Astrocyte (in vitro differentiated cells and primary cell): ENCODE data around the gene CBX8. TPM values are rescaled to one million over a fixed set of nuclear protein-coding genes. Genes with fewer than 3 reads are reported as not detected.

Experiments used
- DNase-seq: peaks from one replicate; pipeline ENCODE4 v3.0.0-alpha.2; 2010; ENCODE audit warnings: low read depth
- FAIRE-seq: peaks from 2 replicates; lab custom pipeline; 2011; peaks lifted over from hg19 to GRCh38; lab: Jason Lieb, UNC
- H2AFZ ChIP-seq: 2 replicates; pipeline ENCODE4 v1.6.0; 2012; ENCODE audit warnings: low read depth, low read length, inconsistent platforms
- H3K27ac ChIP-seq: 2 replicates; pipeline ENCODE4 v1.5.1; 2011; ENCODE audit warnings: low read depth, low read length, inconsistent platforms
- H3K27me3 ChIP-seq: 2 replicates; pipeline ENCODE4 v1.6.0; 2011; ENCODE audit warnings: low read length, inconsistent platforms; ENCODE audit not compliant: insufficient read depth
- H3K36me3 ChIP-seq: 2 replicates; pipeline ENCODE4 v1.5.1; 2011; ENCODE audit warnings: low read length, inconsistent platforms; ENCODE audit not compliant: insufficient read depth
- H3K4me1 ChIP-seq: 2 replicates; pipeline ENCODE4 v1.5.1; 2011; ENCODE audit warnings: low read length, inconsistent platforms; ENCODE audit not compliant: insufficient read depth
- H3K4me2 ChIP-seq: 2 replicates; pipeline ENCODE4 v1.6.0; 2012; ENCODE audit warnings: low read length, inconsistent platforms
- H3K4me3 ChIP-seq: 2 replicates; pipeline ENCODE4 v1.5.1; 2011; ENCODE audit warnings: low read depth, mild to moderate bottlenecking, low read length, inconsistent platforms; ENCODE audit not compliant: insufficient read depth
- H3K79me2 ChIP-seq: 2 replicates; pipeline ENCODE4 v1.6.0; 2012; ENCODE audit warnings: mild to moderate bottlenecking, low read length, inconsistent platforms; ENCODE audit not compliant: insufficient read depth
- H3K9ac ChIP-seq: 2 replicates; pipeline ENCODE4 v1.6.0; 2012; ENCODE audit warnings: mild to moderate bottlenecking, low read length, inconsistent platforms
- H3K9me3 ChIP-seq: 2 replicates; pipeline ENCODE4 v1.5.1; 2012; ENCODE audit warnings: low read depth, mild to moderate bottlenecking, low read length, inconsistent platforms; ENCODE audit not compliant: insufficient read depth
- H4K20me1 ChIP-seq: 2 replicates; pipeline ENCODE4 v1.6.0; 2012; ENCODE audit warnings: low read length, inconsistent platforms; ENCODE audit not compliant: insufficient read depth
- H3K27ac Mint-ChIP-seq: one replicate; pipeline ENCODE4 v1.8.0; 2021; ENCODE audit warnings: mild to moderate bottlenecking, mixed read lengths; ENCODE audit not compliant: unreplicated experiment
- H3K27me3 Mint-ChIP-seq: one replicate; pipeline ENCODE4 v1.8.0; 2021; ENCODE audit warnings: low read depth, mixed read lengths; ENCODE audit not compliant: unreplicated experiment
- H3K36me3 Mint-ChIP-seq: one replicate; pipeline ENCODE4 v1.8.0; 2021; ENCODE audit warnings: low read depth, mixed read lengths; ENCODE audit not compliant: unreplicated experiment
- H3K4me1 Mint-ChIP-seq: one replicate; pipeline ENCODE4 v1.8.0; 2021; ENCODE audit warnings: low read depth, mixed read lengths; ENCODE audit not compliant: unreplicated experiment
- H3K4me3 Mint-ChIP-seq: one replicate; pipeline ENCODE4 v1.8.0; 2021; ENCODE audit warnings: mild to moderate bottlenecking, moderate library complexity, mixed read lengths; ENCODE audit not compliant: unreplicated experiment
- H3K9me3 Mint-ChIP-seq: one replicate; pipeline ENCODE4 v1.8.0; 2021; ENCODE audit warnings: mild to moderate bottlenecking, mixed read lengths; ENCODE audit not compliant: unreplicated experiment
- EZH2 ChIP-seq: IDR thresholded peaks from 2 replicates; pipeline ENCODE4 v1.6.1; 2012; ENCODE audit warnings: mild to moderate bottlenecking, low read length, inconsistent platforms; ENCODE audit not compliant: insufficient read depth
- total RNA-seq: library from RNA; stranded (reverse); gene quantifications from 2 replicates; pipeline ENCODE4 v1.2.1, GENCODE V29; 2021
- TF ChIP-seq, protein P1 (sequence below): IDR thresholded peaks from 2 replicates; pipeline ENCODE4 v1.5.1; 2011; ENCODE audit warnings: low read depth, mild to moderate bottlenecking, inconsistent platforms, low read length, moderate library complexity; ENCODE audit not compliant: insufficient read depth

CBX8 gene
- total RNA-seq, 1 donor from 2014 or later: 3.4 TPM

- Histone ChIP-seq H3K4me2 (no peak overlapping the region), H3K27me3 (peaks cover 4% of the 10 kb centered on the region), H4K20me1 (peaks cover 13% of the 10 kb centered on the region), H3K79me2 (no peaks in the 10 kb centered on the region), H3K4me1 (peaks cover 11% of the 10 kb centered on the region), H2AFZ (no peak overlapping the region), H3K9ac (no peak overlapping the region), H3K9me3 (no peaks in the 10 kb centered on the region), H3K36me3 (peaks cover 3% of the 10 kb centered on the region), H3K4me3 (no peak overlapping the region), H3K27ac (no peak overlapping the region)
- H3K36me3 Mint-ChIP-seq: peaks cover 21% of the 10 kb centered on the region
- peaks cover 46% of the 10 kb centered on the region for H3K27me3 Mint-ChIP-seq
- FAIRE-seq (no peak), DNase-seq (no peak)
- no peaks in the 10 kb centered on the region for H3K9me3 Mint-ChIP-seq
- peaks cover 2% of the 10 kb centered on the region for H3K4me1 Mint-ChIP-seq
- no peak overlapping the region for H3K27ac Mint-ChIP-seq
- no peak overlapping the region for H3K4me3 Mint-ChIP-seq
- TF ChIP-seq, protein P1, sequence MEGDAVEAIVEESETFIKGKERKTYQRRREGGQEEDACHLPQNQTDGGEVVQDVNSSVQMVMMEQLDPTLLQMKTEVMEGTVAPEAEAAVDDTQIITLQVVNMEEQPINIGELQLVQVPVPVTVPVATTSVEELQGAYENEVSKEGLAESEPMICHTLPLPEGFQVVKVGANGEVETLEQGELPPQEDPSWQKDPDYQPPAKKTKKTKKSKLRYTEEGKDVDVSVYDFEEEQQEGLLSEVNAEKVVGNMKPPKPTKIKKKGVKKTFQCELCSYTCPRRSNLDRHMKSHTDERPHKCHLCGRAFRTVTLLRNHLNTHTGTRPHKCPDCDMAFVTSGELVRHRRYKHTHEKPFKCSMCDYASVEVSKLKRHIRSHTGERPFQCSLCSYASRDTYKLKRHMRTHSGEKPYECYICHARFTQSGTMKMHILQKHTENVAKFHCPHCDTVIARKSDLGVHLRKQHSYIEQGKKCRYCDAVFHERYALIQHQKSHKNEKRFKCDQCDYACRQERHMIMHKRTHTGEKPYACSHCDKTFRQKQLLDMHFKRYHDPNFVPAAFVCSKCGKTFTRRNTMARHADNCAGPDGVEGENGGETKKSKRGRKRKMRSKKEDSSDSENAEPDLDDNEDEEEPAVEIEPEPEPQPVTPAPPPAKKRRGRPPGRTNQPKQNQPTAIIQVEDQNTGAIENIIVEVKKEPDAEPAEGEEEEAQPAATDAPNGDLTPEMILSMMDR: no peak
- no peak for TF ChIP-seq EZH2
These were observed 14.9 kb downstream of the CBX8 start for GRCh38 chr17:79781736-79782575.

DNA sequence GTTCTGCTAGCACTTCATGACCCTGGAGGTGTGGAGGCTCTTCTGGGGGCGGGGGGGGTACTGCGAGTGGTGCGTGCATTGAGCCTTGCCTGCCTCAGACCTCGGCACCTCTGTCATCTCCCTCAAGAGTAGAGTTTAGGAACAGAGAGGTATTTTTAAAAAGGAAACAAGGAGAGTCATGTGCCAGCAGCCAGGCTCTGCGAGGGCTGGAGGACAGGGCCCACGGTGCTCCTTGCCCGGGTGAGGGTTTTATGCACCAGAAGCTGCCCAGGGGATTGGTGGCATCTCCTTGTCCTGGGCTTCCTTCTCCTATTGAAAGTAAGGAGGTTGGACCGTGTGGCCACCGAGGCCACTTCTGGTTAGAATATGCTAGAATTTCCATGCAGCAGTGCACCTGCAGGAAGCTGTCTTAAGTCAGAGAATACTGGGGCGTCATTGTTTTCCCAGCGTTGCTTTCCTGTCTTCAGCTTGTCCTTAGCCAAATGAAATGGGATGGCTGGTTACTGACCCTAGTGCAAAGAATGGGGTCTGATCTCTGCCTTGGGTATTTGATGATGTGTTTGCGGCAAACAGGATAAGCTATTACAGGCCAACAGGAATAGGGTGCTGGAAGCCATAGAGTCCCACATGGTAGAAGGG, 15.7 kb downstream of the CBX8 start:
- Histone ChIP-seq H3K27ac (no peak overlapping the region), H4K20me1 (peaks cover 13% of the 10 kb centered on the region), H3K79me2 (no peaks in the 10 kb centered on the region), H2AFZ (no peak overlapping the region), H3K27me3 (peaks cover 12% of the 10 kb centered on the region), H3K4me1 (peaks cover 12% of the 10 kb centered on the region), H3K4me2 (no peak overlapping the region), H3K4me3 (no peak overlapping the region), H3K9me3 (no peaks in the 10 kb centered on the region), H3K9ac (no peak overlapping the region), H3K36me3 (peaks cover 3% of the 10 kb centered on the region)
- Mint-ChIP-seq H3K9me3 (no peaks in the 10 kb centered on the region), H3K27ac (no peak overlapping the region), H3K4me1 (peaks cover 4% of the 10 kb centered on the region), H3K36me3 (peaks cover 19% of the 10 kb centered on the region), H3K4me3 (no peak overlapping the region), H3K27me3 (peaks cover 45% of the 10 kb centered on the region)
- TF ChIP-seq, protein P1: no peak
- no peak for TF ChIP-seq EZH2
- DNase-seq (no peak), FAIRE-seq (no peak)
